ENCODE data around the gene MAML3. TPM values are rescaled to one million over a fixed set of nuclear protein-coding genes. Genes with fewer than 3 reads are reported as not detected.

The MAML3 gene
- total and polyA plus RNA-seq, 7 experiments from 2014 or later: 0.53 to 9.4 (median 3.3) TPM

DNA sequence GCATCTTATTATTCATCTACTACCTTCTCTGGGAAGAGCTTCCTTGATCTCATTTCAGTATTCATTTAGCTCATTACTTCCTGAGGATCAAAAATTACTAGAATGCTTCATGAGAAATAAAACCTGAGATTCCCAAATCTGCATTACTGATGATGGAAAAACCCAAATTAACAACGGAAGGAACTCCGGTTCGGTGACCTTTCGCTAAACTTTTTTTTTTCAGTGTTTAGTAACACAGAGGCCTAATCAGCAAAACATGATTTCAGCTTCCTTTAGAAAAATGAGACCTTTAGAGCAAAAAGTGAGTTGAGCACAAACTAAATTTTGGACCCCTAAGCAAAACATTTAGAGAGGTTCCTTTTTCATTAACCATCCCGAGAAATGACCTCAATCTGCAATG is 229.2 kb downstream of the MAML3 start:
- Histone ChIP-seq H3K36me3 (ENCODE audit: control insufficient read depth in 2 of 3, insufficient read depth in 3 of 3, low read length in 3 of 3) (no peaks in the 10 kb centered on the region), H3K9me3 (ENCODE audit: control insufficient read depth in 2 of 3, low read length in 3 of 3) (no peaks in the 10 kb centered on the region), H3K27me3 (ENCODE audit: control insufficient read depth in 2 of 2, insufficient read depth in 2 of 2, low read length in 2 of 2) (no peaks in the 10 kb centered on the region), H3K4me1 (ENCODE audit: control insufficient read depth in 2 of 2, insufficient read depth in 2 of 2, low read length in 2 of 2) (no peaks in the 10 kb centered on the region), H3K27ac (ENCODE audit: low read depth, low read length) (no peak overlapping the region), H3K4me3 (ENCODE audit: low read length) (no peak overlapping the region)
- intact Hi-C loops (cut with micrococcal nuclease): no loop called here
- DNase-seq (no peak), ATAC-seq (no peak)
- Mint-ChIP-seq H3K9me3 (peaks cover 0 to 3% (median 0%) of the 10 kb centered on the region in 11 donors), H3K4me1 (peaks cover 0 to 5% (median 0%) of the 10 kb centered on the region in 7 donors), H3K27ac (no peak overlapping the region), H3K27me3 (peaks cover 0 to 31% (median 0%) of the 10 kb centered on the region in 5 donors), H3K36me3 (no peaks in the 10 kb centered on the region), H3K4me3 (no peak overlapping the region)
- CTCF ChIA-PET: interaction anchor here (0.7 kb wide), 2 partner anchors 11 to 168 kb away, joined by 4 read pairs; no protein-coding TSS in a partner anchor
- POLR2A ChIA-PET: no interaction called here

DNA sequence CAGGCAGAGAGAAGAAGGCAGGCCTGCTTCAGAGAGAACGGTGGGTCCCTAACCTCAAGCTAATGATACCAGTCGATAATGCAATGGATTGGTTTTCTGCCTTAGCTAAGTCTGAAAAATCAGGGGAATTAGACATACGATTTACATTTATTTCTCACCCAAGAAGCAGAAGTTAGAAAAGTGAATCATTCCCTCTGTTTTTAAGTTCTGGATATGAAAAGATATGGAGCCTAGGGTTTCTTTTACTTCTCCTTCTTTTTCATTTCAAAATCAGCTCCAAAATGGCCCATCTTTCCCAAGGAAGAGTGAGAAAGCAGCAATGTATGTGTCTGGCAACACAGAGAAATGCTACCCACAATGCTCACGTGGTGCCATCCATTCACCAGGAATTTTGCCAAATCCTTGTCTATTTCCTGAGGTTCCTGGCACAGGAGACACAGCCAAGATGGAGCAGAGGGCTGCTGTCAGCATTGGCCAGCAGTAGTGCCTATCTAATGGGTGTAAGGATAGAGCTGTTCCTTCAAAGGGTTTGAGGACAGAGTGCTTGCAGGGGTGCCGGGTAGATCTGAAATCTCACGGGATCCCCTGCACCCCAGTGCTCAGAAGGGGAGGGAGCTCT is 231.5 kb downstream of the MAML3 start:
- intact Hi-C loops (cut with micrococcal nuclease): no loop called here
- no peaks in the 10 kb centered on the region for H3K9me3 ChIP-seq (ENCODE audit: control insufficient read depth in 2 of 3, low read length in 3 of 3)
- no peaks in the 10 kb centered on the region for H3K27me3 ChIP-seq (ENCODE audit: control insufficient read depth in 2 of 2, insufficient read depth in 2 of 2, low read length in 2 of 2)
- peaks cover 0 to 5% (median 0%) of the 10 kb centered on the region in 7 donors for H3K4me1 Mint-ChIP-seq
- no peaks in the 10 kb centered on the region for H3K36me3 Mint-ChIP-seq
- no peaks in the 10 kb centered on the region for H3K36me3 ChIP-seq (ENCODE audit: control insufficient read depth in 2 of 3, insufficient read depth in 3 of 3, low read length in 3 of 3)
- no peak overlapping the region for H3K4me3 Mint-ChIP-seq
- H3K27me3 Mint-ChIP-seq: peaks cover 0 to 37% (median 0%) of the 10 kb centered on the region in 5 donors
- no peaks in the 10 kb centered on the region for H3K4me1 ChIP-seq (ENCODE audit: control insufficient read depth in 2 of 2, insufficient read depth in 2 of 2, low read length in 2 of 2)
- ChIA-PET CTCF (no interaction called here), POLR2A (no interaction called here)
- no peak overlapping the region for H3K4me3 ChIP-seq (ENCODE audit: low read length)
- ATAC-seq (no peak), DNase-seq (no peak)
- H3K27ac Mint-ChIP-seq: no peak overlapping the region
- peaks cover 0 to 1% (median 0%) of the 10 kb centered on the region in 11 donors for H3K9me3 Mint-ChIP-seq
- no peak overlapping the region for H3K27ac ChIP-seq (ENCODE audit: low read depth, low read length)

DNA sequence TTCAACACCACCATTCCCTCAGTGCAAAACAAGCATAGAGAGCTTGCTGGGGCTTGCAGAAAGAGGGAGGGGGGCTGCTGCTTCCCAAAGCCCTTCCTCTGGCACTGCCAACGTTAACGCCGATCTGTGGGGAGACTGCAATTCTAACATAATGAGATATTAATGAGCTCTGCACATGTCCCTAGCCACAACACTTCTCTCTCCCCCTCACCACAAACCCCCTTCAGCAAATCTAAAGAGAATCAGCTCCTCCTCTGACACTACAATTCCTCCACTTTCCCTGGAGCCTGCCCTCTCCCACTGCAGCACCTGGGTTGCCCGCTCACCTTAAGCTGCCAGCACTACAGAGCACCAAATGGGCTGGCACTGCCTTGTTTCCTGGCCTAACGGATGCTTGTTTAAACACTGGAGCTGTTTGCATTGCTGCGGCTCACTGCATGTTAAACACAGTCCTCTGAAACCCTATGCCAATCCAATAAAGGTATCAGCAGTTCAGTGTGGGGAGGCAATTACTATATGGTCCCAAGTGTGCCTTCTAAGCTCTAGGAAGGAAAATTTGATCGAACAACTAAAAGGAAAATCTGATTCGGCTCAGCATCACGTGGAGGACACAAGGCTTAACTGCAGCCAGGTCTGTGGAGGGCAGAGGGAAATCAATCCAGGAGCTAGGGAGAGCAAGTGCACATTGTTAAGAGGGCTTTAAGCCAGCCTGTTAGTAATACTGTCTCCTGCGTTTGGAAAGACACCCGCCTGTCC is 232.4 kb downstream of the MAML3 start:
- intact Hi-C loops (cut with micrococcal nuclease): no loop called here
- H3K4me1 ChIP-seq (ENCODE audit: control insufficient read depth in 2 of 2, insufficient read depth in 2 of 2, low read length in 2 of 2): no peaks in the 10 kb centered on the region
- no peak for ATAC-seq
- peaks cover 0 to 5% (median 0%) of the 10 kb centered on the region in 7 donors for H3K4me1 Mint-ChIP-seq
- H3K27me3 Mint-ChIP-seq: peaks cover 0 to 36% (median 0%) of the 10 kb centered on the region in 5 donors
- H3K36me3 Mint-ChIP-seq: no peaks in the 10 kb centered on the region
- no peak overlapping the region for H3K4me3 ChIP-seq (ENCODE audit: low read length)
- ChIA-PET POLR2A (no interaction called here), CTCF (interaction anchor here (0.6 kb wide), 1 partner anchor 29 kb away, joined by 3 read pairs; no protein-coding TSS in a partner anchor)
- H3K9me3 ChIP-seq (ENCODE audit: control insufficient read depth in 2 of 3, low read length in 3 of 3): no peaks in the 10 kb centered on the region
- H3K9me3 Mint-ChIP-seq: no peaks in the 10 kb centered on the region
- no peak overlapping the region for H3K27ac Mint-ChIP-seq
- H3K36me3 ChIP-seq (ENCODE audit: control insufficient read depth in 2 of 3, insufficient read depth in 3 of 3, low read length in 3 of 3): no peaks in the 10 kb centered on the region
- no peak overlapping the region for H3K27ac ChIP-seq (ENCODE audit: low read depth, low read length)
- DNase-seq: no peak
- no peak overlapping the region for H3K4me3 Mint-ChIP-seq
- H3K27me3 ChIP-seq (ENCODE audit: control insufficient read depth in 2 of 2, insufficient read depth in 2 of 2, low read length in 2 of 2): no peaks in the 10 kb centered on the region

DNA sequence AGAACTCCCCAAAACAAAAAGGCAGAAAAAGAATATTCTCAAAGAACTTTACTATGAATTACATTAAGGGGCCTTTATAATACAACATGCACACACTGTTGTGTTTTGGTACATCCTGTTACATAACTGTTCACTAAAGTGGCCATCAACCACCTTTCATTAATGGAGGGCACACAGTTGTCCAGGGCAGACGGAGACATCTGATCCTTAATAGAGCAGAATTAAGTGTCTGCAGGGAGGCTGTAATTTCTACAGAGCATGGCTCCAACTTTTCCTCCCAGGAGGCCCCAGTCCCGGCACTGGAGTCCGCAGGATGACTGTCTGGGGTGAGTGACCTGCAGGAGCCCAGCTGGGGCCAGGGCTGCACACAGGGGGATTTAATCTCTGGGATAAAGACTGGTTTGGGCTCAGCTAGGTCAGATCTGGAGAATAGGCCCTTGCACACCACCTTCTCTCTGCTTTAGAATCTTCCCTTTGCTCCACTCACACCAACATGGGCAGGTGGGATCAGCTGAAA is 233.4 kb downstream of the MAML3 start:
- peaks cover 0 to 5% (median 0%) of the 10 kb centered on the region in 7 donors for H3K4me1 Mint-ChIP-seq
- no peak for DNase-seq
- H3K9me3 ChIP-seq (ENCODE audit: control insufficient read depth in 2 of 3, low read length in 3 of 3): no peaks in the 10 kb centered on the region
- H3K9me3 Mint-ChIP-seq: no peaks in the 10 kb centered on the region
- CTCF ChIA-PET: no interaction called here
- no peaks in the 10 kb centered on the region for H3K36me3 Mint-ChIP-seq
- intact Hi-C loops (cut with micrococcal nuclease): no loop called here
- H3K4me3 ChIP-seq (ENCODE audit: low read length): no peak overlapping the region
- POLR2A ChIA-PET: no interaction called here
- no peak overlapping the region for H3K27ac ChIP-seq (ENCODE audit: low read depth, low read length)
- peaks cover 0 to 36% (median 0%) of the 10 kb centered on the region in 5 donors for H3K27me3 Mint-ChIP-seq
- H3K36me3 ChIP-seq (ENCODE audit: control insufficient read depth in 2 of 3, insufficient read depth in 3 of 3, low read length in 3 of 3): no peaks in the 10 kb centered on the region
- H3K27me3 ChIP-seq (ENCODE audit: control insufficient read depth in 2 of 2, insufficient read depth in 2 of 2, low read length in 2 of 2): no peaks in the 10 kb centered on the region
- no peak overlapping the region for H3K27ac Mint-ChIP-seq
- no peaks in the 10 kb centered on the region for H3K4me1 ChIP-seq (ENCODE audit: control insufficient read depth in 2 of 2, insufficient read depth in 2 of 2, low read length in 2 of 2)
- no peak for ATAC-seq
- H3K4me3 Mint-ChIP-seq: no peak overlapping the region

DNA sequence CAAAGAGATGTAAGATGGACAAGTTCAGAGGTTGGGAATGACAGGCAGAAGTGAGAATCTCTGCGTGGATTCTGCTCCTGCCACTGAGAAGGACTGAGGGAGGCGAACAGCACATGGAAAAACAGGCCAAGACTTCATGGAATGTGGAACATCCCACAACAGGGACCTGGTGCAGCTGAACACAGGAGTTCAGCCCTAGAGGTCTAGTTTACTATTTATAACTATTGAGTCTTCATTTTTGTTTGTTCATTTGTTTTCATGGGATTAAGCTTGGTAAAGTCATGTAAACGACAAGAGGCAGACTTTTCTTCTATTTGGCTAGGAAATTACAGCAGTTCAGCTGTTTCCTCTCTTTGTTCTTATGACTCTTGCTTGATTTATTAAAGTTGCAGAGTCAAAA is 234.5 kb downstream of the MAML3 start:
- ATAC-seq (no peak), DNase-seq (no peak)
- H3K9me3 ChIP-seq (ENCODE audit: control insufficient read depth in 2 of 3, low read length in 3 of 3): no peaks in the 10 kb centered on the region
- CTCF ChIA-PET: no interaction called here
- H3K27me3 Mint-ChIP-seq: peaks cover 0 to 37% (median 0%) of the 10 kb centered on the region in 5 donors
- peaks cover 0 to 5% (median 0%) of the 10 kb centered on the region in 7 donors for H3K4me1 Mint-ChIP-seq
- no peak overlapping the region for H3K27ac ChIP-seq (ENCODE audit: low read depth, low read length)
- no peaks in the 10 kb centered on the region for H3K27me3 ChIP-seq (ENCODE audit: control insufficient read depth in 2 of 2, insufficient read depth in 2 of 2, low read length in 2 of 2)
- POLR2A ChIA-PET: no interaction called here
- intact Hi-C loops (cut with micrococcal nuclease): no loop called here
- no peaks in the 10 kb centered on the region for H3K4me1 ChIP-seq (ENCODE audit: control insufficient read depth in 2 of 2, insufficient read depth in 2 of 2, low read length in 2 of 2)
- no peaks in the 10 kb centered on the region for H3K36me3 Mint-ChIP-seq
- H3K36me3 ChIP-seq (ENCODE audit: control insufficient read depth in 2 of 3, insufficient read depth in 3 of 3, low read length in 3 of 3): no peaks in the 10 kb centered on the region
- H3K4me3 ChIP-seq (ENCODE audit: low read length): no peak overlapping the region
- no peaks in the 10 kb centered on the region for H3K9me3 Mint-ChIP-seq
- peak overlapping the region in 1 of 9 donors; percentile 21 for H3K27ac Mint-ChIP-seq
- no peak overlapping the region for H3K4me3 Mint-ChIP-seq

DNA sequence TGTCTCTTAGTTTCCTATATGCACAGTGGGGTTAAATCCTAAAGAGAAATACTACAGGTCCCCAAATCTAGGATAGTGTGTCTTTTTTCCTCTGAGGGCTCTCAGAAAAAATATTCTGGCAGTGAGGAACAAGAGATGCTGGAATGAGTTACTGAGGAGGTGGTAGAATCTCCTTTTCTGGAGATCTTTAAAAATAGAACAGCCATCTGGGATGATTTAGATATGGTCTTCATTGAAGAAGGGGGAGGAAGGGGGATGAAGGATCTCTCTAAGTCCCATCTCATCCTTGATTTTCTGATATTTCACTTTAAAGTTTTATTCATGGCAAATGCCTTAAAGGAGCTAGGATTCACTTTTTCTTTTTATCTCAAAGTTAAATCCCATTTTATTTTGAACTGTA is 235.0 kb downstream of the MAML3 start:
- DNase-seq: no peak
- CTCF ChIA-PET: no interaction called here
- Histone ChIP-seq H3K9me3 (ENCODE audit: control insufficient read depth in 2 of 3, low read length in 3 of 3) (no peaks in the 10 kb centered on the region), H3K27me3 (ENCODE audit: control insufficient read depth in 2 of 2, insufficient read depth in 2 of 2, low read length in 2 of 2) (no peaks in the 10 kb centered on the region), H3K4me3 (ENCODE audit: low read length) (no peak overlapping the region), H3K36me3 (ENCODE audit: control insufficient read depth in 2 of 3, insufficient read depth in 3 of 3, low read length in 3 of 3) (no peaks in the 10 kb centered on the region), H3K4me1 (ENCODE audit: control insufficient read depth in 2 of 2, insufficient read depth in 2 of 2, low read length in 2 of 2) (no peaks in the 10 kb centered on the region), H3K27ac (ENCODE audit: low read depth, low read length) (no peak overlapping the region)
- no peak for ATAC-seq
- Mint-ChIP-seq H3K4me1 (peaks cover 0 to 5% (median 0%) of the 10 kb centered on the region in 7 donors), H3K27ac (no peak overlapping the region), H3K4me3 (no peak overlapping the region), H3K36me3 (no peaks in the 10 kb centered on the region), H3K27me3 (peaks cover 0 to 37% (median 0%) of the 10 kb centered on the region in 5 donors), H3K9me3 (no peaks in the 10 kb centered on the region)
- POLR2A ChIA-PET: no interaction called here
- intact Hi-C loops (cut with micrococcal nuclease): no loop called here

Data from naive thymus-derived CD4-positive, alpha-beta T cell (primary cell).